Spleen (tissue), 11 donors: ENCODE data around the gene PTMA. TPM values are rescaled to one million over a fixed set of nuclear protein-coding genes. Genes with fewer than 3 reads are reported as not detected.

Experiments used
- DNase-seq: peaks from one replicate; pipeline ENCODE4 v3.0.0-alpha.2; 2020
- H3K27ac ChIP-seq, 8 donors: fragments of 200-600 bp; sonication (generic) in 7 of 8; 1 replicate in 4 of 8; 2 replicates in 4 of 8; pipeline versions ENCODE4 v1.5.0 to v1.8.0; 2016 to 2021; ENCODE audit warnings: inconsistent platforms in 4 of 8, mild to moderate bottlenecking in 4 of 8, moderate library complexity in 1 of 8
- H3K27me3 ChIP-seq, 7 donors: fragments of 200-600 bp; sonication (generic) in 6 of 7; replicated peaks in 1 of 7; 1 replicate in 4 of 7; 2 replicates in 3 of 7; pipeline versions ENCODE4 v1.5.0 to v1.8.0; 2016 to 2021; ENCODE audit warnings: inconsistent platforms in 3 of 7, mild to moderate bottlenecking in 1 of 7
- H3K36me3 ChIP-seq, 6 donors: fragments of 200-600 bp; sonication (generic) in 5 of 6; 1 replicate in 4 of 6; 2 replicates in 2 of 6; pipeline versions ENCODE4 v1.5.0 to v1.8.0; 2016 to 2021; ENCODE audit warnings: inconsistent platforms in 2 of 6
- H3K4me1 ChIP-seq, 6 donors: fragments of 200-600 bp; sonication (generic) in 5 of 6; 1 replicate in 3 of 6; 2 replicates in 3 of 6; pipeline versions ENCODE4 v1.5.0 to v1.8.0; 2016 to 2021; ENCODE audit warnings: inconsistent platforms in 3 of 6
- H3K4me3 ChIP-seq, 8 donors: fragments of 200-600 bp; sonication (generic) in 7 of 8; 1 replicate in 4 of 8; 2 replicates in 4 of 8; pipeline versions ENCODE4 v1.5.0 to v1.8.0; 2016 to 2021; ENCODE audit warnings: inconsistent platforms in 4 of 8, mild to moderate bottlenecking in 4 of 8, moderate library complexity in 2 of 8
- H3K9me3 ChIP-seq, 8 donors: fragments of 200-600 bp; sonication (generic) in 7 of 8; 1 replicate in 4 of 8; 2 replicates in 4 of 8; pipeline versions ENCODE4 v1.5.0 to v1.8.0; 2016 to 2021; ENCODE audit warnings: inconsistent platforms in 4 of 8
- CTCF ChIP-seq, 11 experiments: fragments of 200-600 bp in 7 of 11; fragments of 450-650 bp in 4 of 11; sonication (generic) in 4 of 11; IDR thresholded peaks in 8 of 11; conservative IDR thresholded peaks in 3 of 11; 1 replicate in 7 of 11; 2 replicates in 4 of 11; pipeline versions ENCODE4 v1.4.0 to v1.8.0; 2016 to 2021; ENCODE audit warnings: antibody characterized with exemption in 11 of 11, inconsistent platforms in 4 of 11, mild to moderate bottlenecking in 1 of 11
- POLR2A ChIP-seq, 3 donors: fragments of 450-650 bp; IDR thresholded peaks; one replicate each; pipeline ENCODE4 v1.5.1; 2017; ENCODE audit warnings: antibody characterized with exemption in 3 of 3, mild to moderate bottlenecking in 1 of 3
- POLR2AphosphoS5 ChIP-seq, 3 donors: sonication (generic); formaldehyde crosslinking; IDR thresholded peaks; one replicate each; pipeline ENCODE4 v1.5.1; 2017; ENCODE audit warnings: antibody characterized with exemption in 3 of 3
- WGBS, 5 donors: extraction: QIAGEN DNeasy Blood & Tissue Kit in 3 of 5; methylation state at CpG; one replicate each; pipeline versions ENCODE4 v1.1.5 to v1.1.7; 2013 to 2018; 5-methylcytosine and 5-hydroxymethylcytosine counted together
- intact Hi-C: fragments of 100-400 bp; cut with DNase I; formaldehyde crosslinking; loops from one replicate; pipeline ENCODE4 v1.15.0; 2023; ENCODE audit warnings: low total_unique reads
- polyA plus RNA-seq, 3 donors: library from polyadenylated mRNA; stranded (reverse); fragments of 200-250 nt; gene quantifications; one replicate each; pipeline ENCODE4 v1.2.1, GENCODE V29; 2013
- total RNA-seq, 7 donors: library from RNA; depleted of rRNA in 3 of 7; stranded (reverse); fragments of >200 nt in 3 of 7; fragmentation: NEBNext Ultra II Directional in 4 of 7; extraction: Animal tissue kit (Norgen Biotek cat#: 25700) in 4 of 7; gene quantifications; one replicate each; pipeline versions ENCODE4 v1.1.0 to v1.2.1, GENCODE V29; 2016 to 2021
- donor health status: healthy with polysubstance abuse.
- donor health status: DM: no; HTN: no; CAD: no; lungs with moderate emphysema.
- donor health status: DM: no; HTN: no; CAD: no.
- donor health status: Bipolar disorder and iron deficiency.
- donor health status: healthy.
- donor health status: DM: no; HTN: no; CAD: no.
- donor health status: DM: yes; HTN: yes; CAD: no.

Gene PTMA
- total and polyA plus RNA-seq, 10 donors: 509 to 2,114 (median 803) TPM

DNA sequence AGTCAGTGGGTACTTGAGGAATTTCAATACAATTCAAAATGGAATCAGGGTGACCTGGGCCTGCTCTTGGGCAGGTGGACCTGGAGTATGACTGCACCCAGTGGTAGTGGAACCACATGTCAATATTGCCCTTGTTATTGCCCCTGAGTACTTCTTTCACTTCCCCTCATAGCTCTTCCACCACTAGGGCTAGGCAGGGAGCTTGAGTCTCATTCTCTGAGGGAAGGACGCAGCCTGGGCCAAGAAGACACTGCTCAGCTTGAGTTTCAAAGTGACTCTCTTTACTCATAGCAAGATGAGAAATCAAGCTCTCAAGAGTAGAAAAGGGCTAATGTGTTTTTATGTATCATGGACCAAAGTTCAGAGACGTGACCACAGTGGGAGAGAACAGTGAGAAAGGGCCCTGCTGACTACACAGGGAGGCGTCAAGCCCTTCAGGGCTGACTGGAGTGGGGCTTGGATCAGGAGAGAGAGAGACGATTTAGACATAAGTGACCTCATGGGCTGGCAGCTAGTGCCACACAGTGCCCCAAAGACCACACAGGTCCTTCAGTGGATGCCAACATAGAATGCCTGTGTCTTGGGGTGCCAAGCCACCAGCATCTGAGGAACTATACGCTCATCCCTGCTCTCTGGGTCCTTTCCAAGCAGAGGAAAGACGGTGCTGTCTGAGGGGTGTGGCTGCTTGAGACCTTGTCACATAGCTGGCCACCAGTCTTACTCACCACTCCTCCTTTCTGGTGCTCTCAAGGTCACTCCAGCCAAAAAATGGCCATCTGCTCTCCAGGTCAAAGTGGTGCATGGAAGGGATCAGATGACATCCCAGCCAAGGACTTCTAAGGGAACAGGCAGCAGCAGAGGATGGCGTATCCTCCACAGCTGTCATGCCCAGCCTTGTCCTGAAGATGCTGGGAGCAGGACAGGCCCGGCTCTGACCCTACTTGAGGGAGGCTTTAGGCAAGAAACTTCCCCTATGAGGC lies 13.0 kb downstream of the PTMA start:
- intact Hi-C loops: no loop called here
- TF ChIP-seq POLR2AphosphoS5 (IDR thresholded peaks at IDR 0.05) (no peak), CTCF (IDR thresholded peaks at IDR 0.05 in 8 of 11, conservative IDR thresholded peaks at IDR 0.05 in 3 of 11) (peak in 6 of 11 experiments; percentile 10 to 32 (median 24)), POLR2A (IDR thresholded peaks at IDR 0.05) (no peak)
- H3K36me3 ChIP-seq: no peaks in the 10 kb centered on the region
- DNase-seq: no peak
- H3K4me3 ChIP-seq: no peak overlapping the region
- 74 to 78% (median 76%) methylated on average over 6 to 8 of the region's 8 CpGs for WGBS, 5 donors
- H3K4me1 ChIP-seq: peaks cover 0 to 20% (median 11%) of the 10 kb centered on the region in 6 donors
- H3K27ac ChIP-seq: no peak overlapping the region
- peaks cover 0 to 5% (median 0%) of the 10 kb centered on the region in 8 donors for H3K9me3 ChIP-seq
- H3K27me3 ChIP-seq: no peaks in the 10 kb centered on the region

DNA sequence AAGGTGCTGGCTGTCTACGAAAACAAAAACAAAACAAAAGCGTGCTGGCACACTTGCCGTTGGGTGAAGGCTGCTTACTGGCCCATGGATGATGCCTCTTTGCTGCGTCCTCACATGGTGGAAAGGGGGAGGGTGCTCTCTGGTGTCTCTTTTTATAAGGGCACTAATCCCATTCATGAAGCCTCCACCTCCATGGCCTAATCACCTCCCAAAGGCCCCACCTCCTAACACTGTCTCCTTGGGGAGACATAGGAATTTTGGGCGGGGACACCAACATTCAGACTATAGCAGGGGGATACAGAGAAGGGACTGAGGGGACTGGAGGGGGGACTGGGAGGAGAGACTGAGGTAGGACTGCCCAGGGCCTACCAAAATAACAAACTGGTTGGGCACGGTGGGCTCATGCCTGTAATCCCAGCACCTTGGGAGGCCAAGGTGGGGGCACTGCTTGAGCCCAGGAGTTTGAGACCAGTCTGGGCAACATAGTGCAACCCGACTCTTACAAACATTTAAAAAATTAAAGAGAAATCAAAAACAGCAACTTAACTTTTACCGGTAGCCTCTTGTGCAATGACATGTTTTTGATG lies 14.5 kb downstream of the PTMA start:
- Histone ChIP-seq H3K4me1 (peaks cover 0 to 16% (median 5%) of the 10 kb centered on the region in 6 donors), H3K9me3 (no peaks in the 10 kb centered on the region), H3K36me3 (no peaks in the 10 kb centered on the region), H3K27ac (no peak overlapping the region), H3K4me3 (no peak overlapping the region), H3K27me3 (no peaks in the 10 kb centered on the region)
- DNase-seq: no peak
- TF ChIP-seq POLR2A (IDR thresholded peaks at IDR 0.05): no peak
- TF ChIP-seq POLR2AphosphoS5 (IDR thresholded peaks at IDR 0.05): no peak
- no peak for TF ChIP-seq CTCF (IDR thresholded peaks at IDR 0.05 in 8 of 11, conservative IDR thresholded peaks at IDR 0.05 in 3 of 11)
- intact Hi-C loops: no loop called here
- WGBS, 5 donors: 87 to 92% (median 91%) methylated on average over 8 of the region's 8 CpGs

GRCh38 chr2:231725476-231725875 lies 17.2 kb downstream of the PTMA start:
- intact Hi-C loops: no loop called here
- Histone ChIP-seq H3K27ac (no peak overlapping the region), H3K27me3 (no peaks in the 10 kb centered on the region)

More at GRCh38 chr2:231725476-231725875, 17.2 kb downstream of the PTMA start:
- H3K9me3 ChIP-seq: no peaks in the 10 kb centered on the region
- no peak for TF ChIP-seq POLR2A (IDR thresholded peaks at IDR 0.05)
- TF ChIP-seq CTCF (IDR thresholded peaks at IDR 0.05 in 8 of 11, conservative IDR thresholded peaks at IDR 0.05 in 3 of 11): no peak
- no peak for TF ChIP-seq POLR2AphosphoS5 (IDR thresholded peaks at IDR 0.05)
- DNase-seq: no peak
- peaks cover 0 to 13% (median 0%) of the 10 kb centered on the region in 6 donors for H3K36me3 ChIP-seq
- no peak overlapping the region for H3K4me3 ChIP-seq
- 94 to 97% (median 96%) methylated on average over 10 of the region's 10 CpGs for WGBS, 5 donors
- H3K4me1 ChIP-seq: peaks cover 0 to 11% (median 0%) of the 10 kb centered on the region in 6 donors
